T-helper 2 cell treated with Interferon-gamma antibody and Interleukin-4, amounts not matched to agents 5 μg/mL and 100 μg/mL, for 36 hours (primary cell): ENCODE measurements around the gene TBL1XR1.
"Not testable (repeated sequence)": the region's sequence is repeated elsewhere in the genome, so short reads cannot be mapped to it uniquely, and the experiment has no call there.

ENCODE experiments used
- DNase-seq: peaks from one replicate; pipeline ENCODE4 v3.0.0; 2021; ENCODE audit warnings: low spot score
- H3K27ac Mint-ChIP-seq: one replicate; pipeline ENCODE4 v1.8.0; 2021; ENCODE audit warnings: mild to moderate bottlenecking, mixed read lengths
- H3K27me3 Mint-ChIP-seq: one replicate; pipeline ENCODE4 v1.8.0; 2021; ENCODE audit warnings: low read depth, mixed read lengths
- H3K36me3 Mint-ChIP-seq: one replicate; pipeline ENCODE4 v1.8.0; 2021; ENCODE audit warnings: low read depth, mixed read lengths
- H3K4me1 Mint-ChIP-seq: one replicate; pipeline ENCODE4 v1.8.0; 2021; ENCODE audit warnings: low read depth, mixed read lengths
- H3K4me3 Mint-ChIP-seq: one replicate; pipeline ENCODE4 v1.8.0; 2022; ENCODE audit warnings: mild to moderate bottlenecking, moderate library complexity, mixed read lengths
- H3K9me3 Mint-ChIP-seq: one replicate; pipeline ENCODE4 v1.8.0; 2021; ENCODE audit warnings: mixed read lengths

The TBL1XR1 gene

GRCh38 chr3:177026505-177027277 lies 170.6 kb downstream of the TBL1XR1 start:
- H3K4me3 Mint-ChIP-seq: no peak overlapping the region
- no peak overlapping the region for H3K27ac Mint-ChIP-seq
- H3K9me3 Mint-ChIP-seq: no peaks in the 10 kb centered on the region
- H3K4me1 Mint-ChIP-seq: no peaks in the 10 kb centered on the region
- no peaks in the 10 kb centered on the region for H3K27me3 Mint-ChIP-seq
- peaks cover 54% of the 10 kb centered on the region for H3K36me3 Mint-ChIP-seq
- DNase-seq: no peak

GRCh38 chr3:177015881-177016280 lies 181.4 kb downstream of the TBL1XR1 start:
- Mint-ChIP-seq H3K9me3 (no peaks in the 10 kb centered on the region), H3K4me1 (peaks cover 1% of the 10 kb centered on the region), H3K27me3 (no peaks in the 10 kb centered on the region), H3K27ac (no peak overlapping the region), H3K36me3 (peaks cover 21% of the 10 kb centered on the region), H3K4me3 (no peak overlapping the region)
- no peak for DNase-seq

DNA sequence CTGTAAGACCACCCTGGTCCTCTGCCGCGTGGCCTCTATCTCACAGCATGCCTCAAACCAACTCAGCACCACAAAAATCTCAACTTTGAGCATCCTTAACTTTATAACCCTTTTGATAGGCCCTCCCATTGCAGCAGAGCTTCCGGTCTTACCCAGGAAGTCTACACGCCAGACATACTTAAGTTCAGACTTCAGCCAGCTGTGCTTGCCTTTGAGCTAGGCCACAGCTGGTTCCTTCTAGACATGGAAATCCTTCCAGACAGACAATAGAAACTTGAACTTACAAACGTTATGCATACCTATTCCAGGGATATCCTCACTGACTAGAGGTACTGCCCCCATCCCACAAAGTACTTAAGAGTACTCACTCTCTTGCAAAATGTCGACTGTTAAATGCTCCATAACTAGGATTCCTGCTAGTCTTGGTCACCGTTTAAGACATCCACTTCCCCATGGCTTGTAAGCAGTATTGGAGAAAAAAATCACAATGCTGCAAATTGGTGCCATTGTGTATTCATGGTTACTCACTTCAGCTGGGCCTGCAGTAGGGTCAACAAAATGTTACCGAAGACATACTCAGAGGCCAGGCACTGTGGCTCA lies 183.5 kb downstream of the TBL1XR1 start:
- Mint-ChIP-seq H3K9me3 (no peaks in the 10 kb centered on the region), H3K4me1 (peaks cover 1% of the 10 kb centered on the region), H3K4me3 (no peak overlapping the region), H3K36me3 (peaks cover 12% of the 10 kb centered on the region), H3K27ac (no peak overlapping the region), H3K27me3 (no peaks in the 10 kb centered on the region)
- DNase-seq: no peak

DNA sequence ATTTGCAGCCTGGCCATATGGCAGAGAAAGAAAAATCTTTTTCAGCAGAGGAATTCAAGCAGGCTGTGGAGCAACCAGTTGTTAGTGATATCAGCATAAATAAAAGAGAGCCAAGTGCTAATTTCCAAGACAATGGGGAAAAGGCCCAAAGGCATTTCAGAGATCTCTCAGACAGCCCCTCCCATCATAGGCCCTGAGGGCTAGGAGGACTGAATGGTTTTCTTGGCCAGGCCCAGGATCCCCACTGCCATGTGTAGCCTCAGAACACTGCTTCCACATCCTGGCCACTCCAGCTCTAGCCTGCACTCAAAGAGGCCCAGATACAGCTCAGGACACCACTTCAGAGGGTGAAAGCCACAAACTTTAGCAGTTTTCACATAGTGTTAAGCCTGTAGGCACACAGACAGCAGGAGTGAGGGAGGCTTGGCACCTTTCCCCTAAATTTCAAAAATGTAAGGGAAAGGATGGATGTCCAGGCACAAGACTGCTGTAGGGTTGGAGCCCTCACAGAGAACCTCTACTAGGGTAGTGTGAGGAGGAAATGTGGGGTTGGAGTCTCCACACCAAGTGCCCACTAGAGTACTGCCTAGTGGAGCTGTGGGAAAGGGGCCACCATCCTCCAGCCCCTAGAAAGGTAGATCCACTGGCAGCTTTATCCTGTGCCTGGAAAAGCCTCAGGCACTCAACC lies 191.4 kb downstream of the TBL1XR1 start:
- H3K9me3 Mint-ChIP-seq: peaks cover 23% of the 10 kb centered on the region
- no peak overlapping the region for H3K4me3 Mint-ChIP-seq
- H3K27ac Mint-ChIP-seq: no peak overlapping the region

GRCh38 chr3:177000159-177000558 lies 197.1 kb downstream of the TBL1XR1 start:
- not testable (repeated sequence) for H3K27me3 Mint-ChIP-seq, DNase-seq, H3K4me3 Mint-ChIP-seq, H3K36me3 Mint-ChIP-seq, H3K27ac Mint-ChIP-seq, H3K4me1 Mint-ChIP-seq
- peaks cover 13% of the 10 kb centered on the region for H3K9me3 Mint-ChIP-seq

More for the DNA sequence above, 191.4 kb downstream of the TBL1XR1 start:
- DNase-seq: no peak
- Mint-ChIP-seq H3K36me3 (peaks cover 6% of the 10 kb centered on the region), H3K4me1 (no peaks in the 10 kb centered on the region), H3K27me3 (no peaks in the 10 kb centered on the region)

- peaks cover 13% of the 10 kb centered on the region for H3K9me3 Mint-ChIP-seq
- H3K4me1 Mint-ChIP-seq: no peaks in the 10 kb centered on the region
- DNase-seq: no peak
- H3K4me3 Mint-ChIP-seq: no peak overlapping the region
- no peak overlapping the region for H3K27ac Mint-ChIP-seq
- H3K36me3 Mint-ChIP-seq: peaks cover 5% of the 10 kb centered on the region
- peaks cover 6% of the 10 kb centered on the region for H3K27me3 Mint-ChIP-seq
Observed at GRCh38 chr3:176995946-176996345, 201.3 kb downstream of the TBL1XR1 start.

GRCh38 chr3:176994891-176995781 lies 202.1 kb downstream of the TBL1XR1 start:
- Mint-ChIP-seq H3K27ac (no peak overlapping the region), H3K9me3 (peaks cover 5% of the 10 kb centered on the region), H3K4me3 (no peak overlapping the region), H3K36me3 (no peaks in the 10 kb centered on the region), H3K4me1 (no peaks in the 10 kb centered on the region), H3K27me3 (peaks cover 6% of the 10 kb centered on the region)
- DNase-seq: no peak

- H3K36me3 Mint-ChIP-seq: no peaks in the 10 kb centered on the region
- no peaks in the 10 kb centered on the region for H3K4me1 Mint-ChIP-seq
- peaks cover 4% of the 10 kb centered on the region for H3K9me3 Mint-ChIP-seq
- no peak overlapping the region for H3K27ac Mint-ChIP-seq
- no peak overlapping the region for H3K4me3 Mint-ChIP-seq
- peaks cover 6% of the 10 kb centered on the region for H3K27me3 Mint-ChIP-seq
- DNase-seq: no peak
Observed at GRCh38 chr3:176994393-176994792, 202.9 kb downstream of the TBL1XR1 start.

- Mint-ChIP-seq H3K27me3 (peaks cover 6% of the 10 kb centered on the region), H3K9me3 (peaks cover 4% of the 10 kb centered on the region), H3K4me3 (no peak overlapping the region), H3K4me1 (peaks cover 4% of the 10 kb centered on the region), H3K27ac (no peak overlapping the region), H3K36me3 (no peaks in the 10 kb centered on the region)
- DNase-seq: no peak
Observed at GRCh38 chr3:176992978-176993377, 204.3 kb downstream of the TBL1XR1 start.

DNA sequence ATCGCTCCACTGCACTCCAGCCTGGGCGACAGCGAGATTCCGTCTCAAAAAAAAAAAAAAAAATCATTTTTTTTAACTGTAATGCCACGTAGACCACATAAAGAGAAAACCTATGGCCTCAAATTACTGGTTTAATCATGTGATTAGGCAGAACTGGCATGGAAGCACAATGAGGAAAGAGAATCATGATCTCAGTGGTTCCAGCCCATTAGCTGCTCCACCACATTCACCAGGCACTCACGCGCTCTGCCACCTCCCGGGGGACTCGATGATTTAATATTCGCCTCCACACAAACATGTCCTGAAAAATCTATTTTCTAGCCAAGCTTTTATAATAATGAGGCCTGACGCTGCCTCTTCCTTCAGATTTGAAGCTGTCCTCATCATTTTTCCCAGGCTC lies 204.7 kb downstream of the TBL1XR1 start:
- Mint-ChIP-seq H3K36me3 (no peaks in the 10 kb centered on the region), H3K9me3 (peaks cover 4% of the 10 kb centered on the region), H3K27me3 (peaks cover 6% of the 10 kb centered on the region), H3K4me3 (no peak overlapping the region), H3K27ac (no peak overlapping the region), H3K4me1 (peaks cover 4% of the 10 kb centered on the region)
- DNase-seq: no peak

DNA sequence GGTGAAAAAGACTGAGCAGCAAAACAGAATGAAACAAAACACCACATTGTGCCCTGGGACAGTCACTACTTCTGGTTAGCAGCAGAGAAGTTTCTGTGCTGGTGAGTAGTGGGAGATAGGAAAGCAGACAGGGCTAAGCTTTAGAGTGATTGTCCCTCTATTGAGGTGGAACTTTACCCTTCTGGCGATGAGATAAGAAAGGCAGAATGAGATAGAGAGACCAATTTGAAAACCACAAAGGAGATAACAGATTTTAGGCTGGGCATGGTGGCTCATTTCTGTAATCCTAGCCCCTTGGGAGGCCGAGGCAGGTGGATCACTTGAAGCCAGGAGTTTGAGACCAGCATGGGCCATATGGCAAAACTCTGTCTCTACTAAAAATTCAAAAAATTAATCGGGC lies 208.5 kb downstream of the TBL1XR1 start:
- H3K4me1 Mint-ChIP-seq: peaks cover 4% of the 10 kb centered on the region
- H3K36me3 Mint-ChIP-seq: no peaks in the 10 kb centered on the region
- H3K4me3 Mint-ChIP-seq: no peak overlapping the region
- H3K9me3 Mint-ChIP-seq: peaks cover 4% of the 10 kb centered on the region
- DNase-seq: no peak
- H3K27me3 Mint-ChIP-seq: no peaks in the 10 kb centered on the region
- H3K27ac Mint-ChIP-seq: no peak overlapping the region

GRCh38 chr3:176987901-176988650 lies 209.2 kb downstream of the TBL1XR1 start:
- Mint-ChIP-seq H3K4me3 (no peak overlapping the region), H3K27ac (no peak overlapping the region), H3K36me3 (no peaks in the 10 kb centered on the region), H3K9me3 (peaks cover 7% of the 10 kb centered on the region), H3K27me3 (no peaks in the 10 kb centered on the region), H3K4me1 (peaks cover 4% of the 10 kb centered on the region)
- no peak for DNase-seq

DNA sequence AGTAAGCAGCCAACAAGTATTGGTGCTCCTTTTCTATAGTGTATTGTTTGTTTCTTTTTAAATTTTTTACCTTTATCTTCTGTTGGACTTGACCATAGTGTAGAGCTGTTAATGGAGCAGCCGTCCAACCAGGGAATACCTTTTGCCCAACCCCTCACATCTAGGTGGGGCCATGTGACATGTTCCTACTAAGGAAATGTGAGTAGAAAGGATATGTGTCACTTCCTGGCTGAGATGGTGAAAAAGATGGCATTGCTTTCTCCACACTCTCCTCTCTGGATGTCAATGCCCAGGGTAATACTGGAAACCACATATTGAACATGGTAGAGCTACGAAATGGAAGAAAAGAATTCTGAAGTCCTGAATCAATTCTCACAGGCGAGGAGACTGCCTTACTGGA lies 218.8 kb downstream of the TBL1XR1 start:
- no peak for DNase-seq
- Mint-ChIP-seq H3K36me3 (no peaks in the 10 kb centered on the region), H3K4me3 (no peak overlapping the region), H3K27ac (no peak overlapping the region), H3K9me3 (peaks cover 15% of the 10 kb centered on the region), H3K4me1 (peaks cover 3% of the 10 kb centered on the region), H3K27me3 (no peaks in the 10 kb centered on the region)
